ENCODE measurements around the gene KRT36.

GRCh38 chr17:41519501-41520224, 30.0 kb upstream of the KRT36 start:
- TF ChIP-seq, protein P1, sequence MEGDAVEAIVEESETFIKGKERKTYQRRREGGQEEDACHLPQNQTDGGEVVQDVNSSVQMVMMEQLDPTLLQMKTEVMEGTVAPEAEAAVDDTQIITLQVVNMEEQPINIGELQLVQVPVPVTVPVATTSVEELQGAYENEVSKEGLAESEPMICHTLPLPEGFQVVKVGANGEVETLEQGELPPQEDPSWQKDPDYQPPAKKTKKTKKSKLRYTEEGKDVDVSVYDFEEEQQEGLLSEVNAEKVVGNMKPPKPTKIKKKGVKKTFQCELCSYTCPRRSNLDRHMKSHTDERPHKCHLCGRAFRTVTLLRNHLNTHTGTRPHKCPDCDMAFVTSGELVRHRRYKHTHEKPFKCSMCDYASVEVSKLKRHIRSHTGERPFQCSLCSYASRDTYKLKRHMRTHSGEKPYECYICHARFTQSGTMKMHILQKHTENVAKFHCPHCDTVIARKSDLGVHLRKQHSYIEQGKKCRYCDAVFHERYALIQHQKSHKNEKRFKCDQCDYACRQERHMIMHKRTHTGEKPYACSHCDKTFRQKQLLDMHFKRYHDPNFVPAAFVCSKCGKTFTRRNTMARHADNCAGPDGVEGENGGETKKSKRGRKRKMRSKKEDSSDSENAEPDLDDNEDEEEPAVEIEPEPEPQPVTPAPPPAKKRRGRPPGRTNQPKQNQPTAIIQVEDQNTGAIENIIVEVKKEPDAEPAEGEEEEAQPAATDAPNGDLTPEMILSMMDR (IDR thresholded peaks at IDR 0.05) = no peak
- TF ChIP-seq POLR2AphosphoS5 (IDR thresholded peaks at IDR 0.05) (no peak), POLR2A (IDR thresholded peaks at IDR 0.05) (no peak)

All from transverse colon (tissue), 4 donors.